ENCODE data around the gene ABCB9.
"Not testable (repeated sequence)": the region's sequence is repeated elsewhere in the genome, so short reads cannot be mapped to it uniquely, and the experiment has no call there.

The ABCB9 gene

DNA sequence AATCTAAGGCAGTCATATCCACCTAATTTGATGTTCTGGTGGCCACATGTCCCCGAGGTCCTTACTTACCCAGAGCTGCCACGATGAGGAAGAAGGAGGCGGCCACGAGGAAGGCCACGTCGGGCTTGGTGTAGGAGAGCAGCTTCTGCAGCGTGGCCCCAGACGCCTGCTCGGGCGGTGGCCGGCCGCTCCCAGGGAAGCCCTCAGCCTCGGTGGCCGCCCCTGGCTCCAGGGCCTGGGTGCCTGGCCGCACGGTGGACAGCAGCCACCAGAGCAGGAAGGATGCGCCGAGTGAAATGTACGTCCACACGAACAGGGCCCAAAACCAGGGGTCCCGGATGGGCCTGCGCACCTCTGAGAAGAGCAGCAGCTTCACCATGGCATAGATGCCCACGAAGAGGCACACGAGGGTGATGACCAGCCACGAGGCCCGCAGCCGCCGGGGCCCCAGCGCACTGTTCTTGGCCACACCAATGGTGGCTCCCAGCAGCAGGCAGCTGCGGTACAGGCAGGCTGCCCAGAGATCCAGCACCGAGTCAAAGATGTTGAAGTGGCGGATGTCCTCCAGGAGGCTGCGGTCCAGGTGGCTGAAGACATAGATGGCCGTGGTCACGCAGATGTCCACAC is 6.6 kb downstream of the ABCB9 start:
- DNase-seq = no peak

DNA sequence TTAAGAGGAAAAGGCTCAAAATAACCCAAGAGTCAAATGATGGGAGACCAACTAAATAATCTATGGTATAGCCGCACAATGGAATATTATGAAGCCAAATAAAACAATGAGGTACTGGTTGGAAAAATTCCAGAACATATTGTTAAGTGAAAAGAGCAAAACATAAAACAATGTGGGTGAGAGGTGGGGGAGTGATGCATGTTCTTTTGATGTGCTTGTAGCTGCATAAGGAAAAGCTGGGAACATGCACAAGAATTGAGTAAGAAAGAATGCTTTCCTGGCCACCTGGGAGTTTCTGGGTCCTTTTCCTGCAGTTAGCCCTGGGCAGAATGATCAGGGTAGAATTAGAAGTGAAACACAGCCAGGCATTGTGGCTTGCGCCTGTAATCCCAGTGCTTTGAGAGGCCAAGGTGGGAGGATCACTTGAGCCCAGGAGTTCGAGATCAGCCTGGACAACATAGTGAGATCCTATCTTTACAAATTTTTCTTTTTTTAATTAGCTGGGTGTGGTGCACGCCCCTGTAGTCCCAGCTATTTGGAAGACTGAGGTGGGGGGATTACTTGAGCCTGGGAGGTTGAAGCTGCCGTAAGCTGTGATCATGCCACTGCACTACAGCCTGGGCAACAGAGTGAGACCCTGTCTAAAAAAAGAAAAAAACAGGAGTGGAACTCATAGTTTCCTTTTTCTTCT is 7.9 kb downstream of the ABCB9 start:
- DNase-seq = no peak

DNA sequence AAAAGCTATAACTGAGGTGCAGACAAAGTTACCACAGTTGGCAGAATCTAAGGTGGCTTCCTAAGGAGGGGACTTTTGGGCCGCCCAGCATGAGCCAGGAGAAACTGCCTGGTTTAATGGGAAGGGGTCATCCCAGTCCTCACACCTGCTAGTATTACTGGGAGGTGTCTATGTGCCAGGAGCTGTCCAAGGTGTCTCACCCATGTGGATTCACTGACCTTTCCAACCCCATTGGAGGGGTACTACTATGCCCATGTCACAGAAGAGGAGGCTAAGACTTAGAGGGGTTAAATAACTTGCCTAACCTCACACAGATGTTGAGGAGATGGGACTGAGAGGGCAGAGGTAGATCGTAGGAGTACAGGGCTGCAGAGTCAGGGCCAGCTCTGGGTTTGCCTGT is 10.2 kb downstream of the ABCB9 start:
- no peak for DNase-seq

DNA sequence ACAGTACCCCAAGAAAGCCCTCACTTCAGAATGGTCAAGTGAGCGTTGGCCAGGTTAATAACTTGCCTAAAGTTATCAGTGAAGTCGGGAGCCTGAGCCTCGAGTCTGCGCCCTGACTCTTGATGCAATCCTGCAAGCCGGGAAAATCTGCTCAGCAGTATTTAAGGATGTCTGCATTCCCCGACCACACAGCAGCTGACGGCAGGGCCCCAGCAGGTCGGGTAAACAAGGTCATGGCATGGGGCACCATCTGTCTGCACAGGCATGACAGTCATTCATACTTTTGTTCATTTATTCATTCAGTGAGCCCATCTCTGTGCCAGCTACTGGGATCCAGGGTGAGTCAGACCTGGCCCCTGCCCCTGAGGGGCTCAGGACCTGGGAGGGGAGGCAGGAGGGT is 11.1 kb downstream of the ABCB9 start:
- no peak for DNase-seq

DNA sequence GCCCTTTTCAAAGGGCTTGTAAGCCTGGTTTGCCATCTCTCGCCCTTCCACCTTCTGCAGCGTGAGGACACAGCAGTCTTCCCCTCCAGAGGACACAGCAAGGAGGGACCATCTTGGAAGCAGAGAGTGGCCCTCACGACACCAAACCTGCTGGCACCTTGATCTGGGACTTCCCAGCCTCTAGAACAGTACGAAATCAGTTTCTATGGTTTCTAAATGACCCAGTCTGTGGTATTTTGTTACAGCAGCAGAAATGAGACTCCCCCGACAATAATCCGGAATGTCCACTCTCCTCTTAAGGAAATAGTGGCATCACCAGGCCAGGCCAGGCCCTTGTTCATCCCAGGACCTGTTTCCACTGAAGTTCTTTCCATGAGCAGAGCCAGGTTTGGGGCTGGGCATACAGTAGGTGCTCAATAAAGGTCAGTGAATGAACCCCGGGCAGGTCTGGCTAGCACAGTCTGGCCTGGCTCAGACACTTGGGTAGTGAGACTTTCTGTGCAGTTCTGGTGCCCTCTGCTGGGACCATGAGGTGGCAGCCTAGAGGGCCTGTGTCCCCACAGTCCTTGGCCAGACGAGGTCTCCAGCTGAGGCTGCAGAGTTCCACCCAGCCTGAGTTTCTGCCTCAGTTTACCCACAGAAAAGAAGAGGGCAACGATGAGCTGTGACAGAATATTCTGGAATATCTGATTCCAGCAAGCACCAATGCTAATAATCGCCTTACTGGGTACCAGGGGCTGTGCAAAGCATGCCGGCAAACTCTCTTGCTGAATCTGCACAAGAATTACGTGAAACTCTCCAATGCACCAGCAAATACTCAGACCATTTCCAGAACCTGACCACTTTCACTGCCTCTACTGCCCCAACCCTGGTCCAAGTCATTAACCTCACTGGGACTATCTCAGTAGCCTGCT is 14.0 kb downstream of the ABCB9 start:
- DNase-seq = peak; percentile 24 to 63 (median 50)

DNA sequence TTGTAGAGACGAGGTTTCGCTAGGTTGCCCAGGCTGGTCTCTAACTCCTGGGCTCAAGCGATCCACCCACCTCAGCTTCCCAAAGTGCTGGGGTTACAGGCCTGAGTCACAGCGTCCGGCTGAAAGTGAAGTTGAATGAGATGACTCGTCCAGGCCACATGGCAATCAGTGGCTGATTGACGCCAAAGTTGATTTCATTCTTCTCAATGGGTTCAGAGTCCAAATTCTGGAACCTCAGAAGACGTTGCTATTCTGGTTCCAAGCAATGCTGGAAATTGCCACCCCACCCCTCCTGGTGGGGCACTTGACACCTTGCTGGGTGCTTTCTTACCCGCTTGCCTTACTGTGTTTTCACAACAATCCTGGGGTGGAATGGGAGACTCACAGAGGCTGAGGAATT is 14.9 kb downstream of the ABCB9 start:
- no peak for DNase-seq

DNA sequence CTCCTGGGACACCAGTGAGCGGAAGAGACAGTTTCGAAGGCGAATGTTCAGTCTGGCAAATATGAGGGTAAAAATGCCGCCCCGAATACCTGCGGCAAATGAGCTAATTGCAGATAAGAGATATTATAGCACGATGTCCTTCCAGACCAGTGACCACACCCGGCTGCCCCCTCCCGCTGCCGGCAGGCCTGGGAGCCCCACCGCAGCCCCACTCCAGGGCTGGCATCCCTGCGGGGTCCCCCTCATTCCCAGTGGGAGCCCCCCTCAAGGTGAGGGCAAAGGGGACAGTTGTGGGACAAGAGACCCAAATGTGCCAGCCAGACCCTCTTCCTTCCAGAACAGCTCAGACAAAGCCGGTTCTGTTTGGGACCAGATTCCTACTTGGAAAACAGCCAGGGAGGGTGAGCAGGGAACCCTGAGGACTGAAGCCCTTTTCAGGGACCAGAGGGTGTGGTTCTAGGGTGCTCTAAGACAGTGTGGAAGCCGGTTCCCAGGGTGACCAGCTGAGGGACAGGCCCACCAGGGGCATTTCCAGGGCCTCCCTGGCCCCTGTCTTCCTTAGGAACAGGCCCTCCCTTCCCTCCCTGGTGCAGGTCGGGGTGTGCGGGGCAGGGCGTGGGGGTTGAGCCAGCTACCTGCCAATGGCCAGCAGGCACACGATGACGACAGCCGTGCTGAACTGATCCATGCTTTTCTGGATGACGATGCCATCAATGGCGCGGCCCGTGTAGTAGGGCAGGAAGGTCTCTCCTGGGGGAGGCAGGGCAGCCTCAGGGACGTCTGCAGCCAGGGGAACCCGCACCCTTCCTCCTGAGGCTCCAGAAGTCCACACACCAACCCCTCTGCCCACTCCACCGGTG is 16.2 kb downstream of the ABCB9 start:
- DNase-seq = no peak

DNA sequence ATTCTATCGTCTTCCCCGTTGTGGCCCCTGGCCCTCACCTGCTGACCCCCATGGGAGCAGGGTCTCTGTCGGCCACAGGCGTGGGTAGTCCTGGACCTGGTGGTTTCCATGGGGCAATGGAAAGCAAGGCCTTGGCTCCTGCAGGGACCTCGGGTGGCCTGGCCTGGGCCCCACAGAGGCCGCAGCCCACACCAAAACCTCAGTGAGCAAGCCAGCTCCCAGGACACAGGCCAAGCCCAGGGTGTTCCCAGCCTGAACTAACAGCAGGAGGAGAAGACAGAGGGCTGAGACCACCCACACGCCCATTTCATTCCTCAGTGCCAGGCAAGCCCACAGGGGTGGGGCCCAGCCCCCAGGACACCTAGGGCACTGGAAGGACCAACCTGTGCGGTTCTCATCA is 16.9 kb downstream of the ABCB9 start:
- no peak for DNase-seq

DNA sequence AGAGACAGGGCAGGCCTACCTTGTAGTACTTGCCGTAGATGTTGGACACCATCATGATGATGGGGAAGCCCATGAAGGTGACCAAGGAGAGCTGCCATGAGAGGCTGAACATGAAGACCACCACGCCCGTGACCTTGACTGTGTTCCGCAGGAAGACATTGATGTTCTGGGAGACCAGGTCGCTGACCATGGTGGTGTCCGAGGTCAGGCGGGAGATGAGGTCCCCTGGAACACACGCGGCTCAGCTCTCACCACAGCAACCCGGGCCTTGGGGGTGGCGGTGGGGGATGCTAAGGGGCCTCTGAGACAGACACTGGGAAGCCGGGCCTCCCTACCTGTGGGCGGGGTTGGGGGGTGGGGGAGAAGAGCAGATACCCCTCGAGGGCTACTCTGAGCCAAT is 17.7 kb downstream of the ABCB9 start:
- no peak for DNase-seq

DNA sequence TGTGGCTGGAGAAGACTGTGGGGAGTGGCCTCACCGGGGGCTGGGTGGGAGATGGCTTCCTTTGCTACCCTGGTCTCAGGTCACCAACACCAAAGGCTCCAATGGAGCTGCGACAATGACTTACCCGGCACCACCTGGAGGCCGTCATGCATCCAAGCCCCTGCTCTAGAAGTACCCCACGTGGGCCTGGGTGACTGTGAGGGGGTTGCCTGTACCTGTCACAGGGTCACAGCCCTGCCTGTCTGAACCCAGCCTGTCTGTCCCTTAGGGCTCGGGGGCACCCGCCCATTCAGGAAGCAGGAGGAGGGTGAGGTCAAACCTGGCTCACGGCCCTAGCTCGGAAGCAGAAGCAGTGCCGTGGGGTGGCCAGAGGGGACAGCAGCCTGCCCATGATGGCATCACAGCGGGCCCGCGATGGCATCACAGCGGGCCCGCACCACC is 18.9 kb downstream of the ABCB9 start:
- DNase-seq = no peak

DNA sequence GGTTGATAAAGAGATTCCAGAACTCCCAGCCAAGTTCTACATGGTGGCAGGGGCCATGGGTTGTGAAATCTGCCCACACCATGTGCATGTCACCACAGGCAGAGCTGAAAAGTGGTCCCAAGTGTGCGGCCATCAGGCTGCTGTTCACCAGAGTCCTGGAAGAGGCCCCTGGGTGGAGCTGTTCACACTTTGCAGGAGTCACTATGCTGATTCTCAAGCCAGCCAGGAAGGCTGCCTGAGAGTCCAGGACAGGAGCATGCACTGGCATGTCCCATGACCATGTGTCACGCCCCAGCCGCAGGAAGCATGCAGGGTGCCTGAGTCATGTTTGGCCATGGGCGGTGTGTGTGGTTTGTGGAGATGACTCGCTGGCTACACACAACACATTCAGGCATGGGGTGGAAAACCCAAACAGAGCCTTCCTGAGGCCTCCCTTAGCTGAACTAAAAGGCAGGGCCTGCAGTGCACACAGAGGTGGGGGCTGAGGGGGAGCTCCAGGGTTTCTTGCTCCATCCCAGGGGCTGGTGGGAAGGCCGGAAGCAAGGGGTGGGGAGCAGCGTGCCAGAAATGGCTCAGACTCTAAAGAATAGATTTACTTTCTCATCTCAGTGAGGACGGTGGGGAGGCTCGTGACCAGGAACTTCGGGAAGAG is 19.4 kb downstream of the ABCB9 start:
- peak; percentile 20 to 50 (median 30) for DNase-seq

DNA sequence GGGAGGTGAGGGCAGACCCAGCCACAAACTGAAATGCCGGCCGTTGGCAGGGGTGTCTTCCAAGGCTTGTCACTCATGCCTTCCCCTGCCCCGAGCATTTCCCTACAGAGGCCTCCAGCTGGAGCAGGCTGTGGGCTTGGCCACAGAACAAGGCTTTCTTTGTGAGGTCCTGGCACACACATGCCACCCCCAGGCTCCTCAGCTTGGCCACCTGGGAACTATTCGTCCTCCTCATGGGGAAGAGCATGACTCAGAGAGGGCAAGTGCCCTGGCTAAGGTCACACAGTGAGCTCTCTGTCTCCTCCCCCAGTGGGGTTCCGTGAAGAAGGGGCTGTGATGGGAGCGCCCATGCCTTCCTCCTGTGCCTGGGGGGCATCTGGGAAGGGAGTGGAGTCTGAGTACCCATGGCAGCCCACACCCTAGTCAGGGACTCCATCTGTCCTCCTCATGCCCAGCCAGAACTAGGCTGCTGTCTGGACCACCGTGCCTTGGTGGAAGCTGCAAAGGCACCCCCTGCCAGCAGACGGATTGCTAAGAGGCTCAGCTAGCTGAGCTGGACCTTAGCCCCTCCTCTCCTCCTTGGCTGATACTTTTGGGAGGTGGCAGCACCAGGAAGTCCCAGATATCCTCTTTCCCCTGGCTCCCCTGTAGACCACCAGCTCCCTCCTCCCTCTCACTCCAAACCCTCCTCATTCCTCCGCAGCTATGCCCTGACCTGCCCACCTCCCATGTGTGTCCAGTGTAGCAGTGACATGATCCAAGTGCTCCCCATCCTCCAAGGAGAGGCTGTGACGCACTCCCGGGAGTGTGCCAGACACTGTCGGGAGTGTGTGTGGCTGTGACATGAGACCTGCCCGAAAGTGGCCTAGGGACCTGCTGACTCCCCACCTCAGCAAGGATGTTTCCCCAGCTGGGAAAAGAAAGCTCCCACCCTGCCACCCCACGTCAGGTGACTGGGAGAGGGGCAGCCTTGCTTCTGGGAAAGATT is 21.4 kb downstream of the ABCB9 start:
- no peak for DNase-seq

DNA sequence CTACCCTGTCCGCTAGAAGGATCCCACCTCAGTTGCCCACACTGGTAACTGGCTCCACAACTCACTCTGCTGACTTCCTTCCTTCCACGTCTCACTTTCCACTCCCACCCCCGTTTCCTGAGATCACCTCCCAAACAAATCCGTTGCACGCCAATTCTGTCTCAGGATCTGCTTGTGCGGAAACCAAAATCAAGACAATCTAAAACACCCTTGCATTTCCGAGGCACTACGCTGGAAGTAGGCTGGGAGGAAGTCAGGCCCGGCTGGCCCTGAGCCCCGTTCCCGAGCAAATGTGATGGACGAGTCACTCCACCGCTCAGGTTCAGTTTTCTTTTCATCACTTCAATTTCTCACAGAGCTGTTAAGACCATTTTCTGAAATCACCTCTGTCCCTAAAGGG is 23.1 kb downstream of the ABCB9 start:
- no peak for DNase-seq

DNA sequence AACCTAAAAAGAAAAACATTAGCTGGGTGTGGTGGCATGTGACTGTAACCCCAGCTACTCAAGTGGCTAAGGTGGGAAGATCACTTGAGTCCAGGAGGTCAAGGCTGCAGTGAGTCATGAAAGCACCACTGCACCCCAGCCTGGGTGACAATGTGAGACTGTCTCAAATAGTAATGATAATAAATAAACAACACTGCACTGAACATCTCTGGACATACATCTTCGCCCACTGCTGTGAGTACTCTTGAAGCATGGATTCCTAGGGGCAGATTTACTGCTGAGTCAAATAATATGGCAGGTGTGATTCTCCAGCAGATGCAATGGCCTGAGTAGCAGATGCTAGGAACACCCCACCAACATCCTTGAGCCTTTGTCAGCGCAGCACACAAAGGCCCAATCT is 23.6 kb downstream of the ABCB9 start:
- DNase-seq = no peak

DNA sequence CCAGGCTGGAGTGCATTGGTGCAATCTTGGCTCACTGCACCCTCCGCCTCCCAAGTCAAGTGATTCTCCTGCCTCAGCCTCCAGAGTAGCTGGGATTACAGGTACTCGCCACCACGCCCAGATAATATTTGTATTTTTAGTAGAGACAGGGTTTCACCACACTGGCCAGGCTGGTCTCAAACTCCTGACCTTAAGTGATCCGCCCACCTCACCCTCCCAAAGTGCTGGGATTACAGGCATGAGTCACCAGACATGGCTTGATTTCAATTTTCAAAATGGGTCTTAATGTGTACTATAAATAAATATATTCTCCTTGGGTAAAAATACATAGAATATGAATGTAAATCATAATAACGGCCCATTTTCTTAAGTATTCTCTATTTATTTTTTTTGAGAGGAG is 24.9 kb downstream of the ABCB9 start:
- not testable (repeated sequence) for DNase-seq

DNA sequence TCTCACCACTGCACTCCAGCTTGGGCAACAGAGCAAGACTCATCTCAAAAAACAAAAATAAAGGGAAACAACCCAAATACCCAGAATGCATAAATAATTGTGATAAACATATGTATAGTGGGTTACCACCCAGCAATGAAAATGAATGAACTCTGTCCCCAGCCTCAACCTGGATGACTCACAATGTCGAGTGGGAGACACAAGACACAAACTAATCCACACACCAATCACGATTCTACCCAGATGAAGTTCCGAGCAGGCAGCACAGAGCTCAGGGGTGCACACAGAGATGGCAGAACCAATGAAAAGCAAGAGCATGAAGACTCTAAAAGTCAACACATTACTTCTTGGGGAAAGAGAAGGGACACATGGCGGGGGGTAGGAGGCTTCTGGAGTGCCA is 27.1 kb downstream of the ABCB9 start:
- DNase-seq = no peak

DNA sequence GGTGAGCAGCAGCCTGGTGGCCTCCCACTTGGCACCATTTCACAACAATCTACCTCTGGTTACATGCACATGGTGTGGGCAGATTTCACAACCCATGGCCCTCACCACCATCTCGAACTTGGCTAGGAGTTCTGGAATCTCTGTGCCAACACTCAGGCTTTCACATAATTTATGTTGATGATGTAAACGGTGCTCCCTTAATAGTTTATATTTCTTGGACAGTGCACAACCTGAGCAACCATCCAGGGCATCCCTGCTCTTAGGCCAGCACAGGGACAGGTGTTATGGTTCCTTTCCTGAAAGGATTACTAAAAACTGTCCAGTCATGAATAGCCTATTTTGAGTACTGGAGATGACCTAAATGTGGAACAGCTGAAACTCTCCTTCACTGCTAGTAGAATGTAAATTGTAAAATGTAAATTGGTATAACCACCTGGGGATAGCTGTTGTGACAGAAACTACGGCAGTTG is 28.6 kb downstream of the ABCB9 start:
- DNase-seq = no peak

DNA sequence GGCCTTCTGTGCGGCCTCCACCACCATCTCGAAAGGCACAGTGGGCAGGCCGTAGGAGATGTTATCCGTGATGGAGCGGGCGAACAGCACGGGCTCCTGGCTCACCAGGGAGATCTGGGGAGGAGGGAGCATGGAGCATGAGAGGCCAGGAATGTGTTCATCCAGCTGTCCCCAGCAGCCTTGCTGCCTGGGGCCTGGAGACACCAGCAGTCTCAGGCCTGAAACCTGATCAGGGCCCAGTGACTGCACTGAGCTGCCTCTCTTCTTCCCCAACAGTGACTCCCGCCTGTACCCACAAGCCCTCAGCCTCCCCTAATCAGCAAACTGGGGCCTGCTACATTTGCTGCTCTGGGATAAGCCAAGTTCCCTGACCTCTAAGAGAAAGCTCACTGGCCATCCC is 30.9 kb downstream of the ABCB9 start:
- DNase-seq = no peak

DNA sequence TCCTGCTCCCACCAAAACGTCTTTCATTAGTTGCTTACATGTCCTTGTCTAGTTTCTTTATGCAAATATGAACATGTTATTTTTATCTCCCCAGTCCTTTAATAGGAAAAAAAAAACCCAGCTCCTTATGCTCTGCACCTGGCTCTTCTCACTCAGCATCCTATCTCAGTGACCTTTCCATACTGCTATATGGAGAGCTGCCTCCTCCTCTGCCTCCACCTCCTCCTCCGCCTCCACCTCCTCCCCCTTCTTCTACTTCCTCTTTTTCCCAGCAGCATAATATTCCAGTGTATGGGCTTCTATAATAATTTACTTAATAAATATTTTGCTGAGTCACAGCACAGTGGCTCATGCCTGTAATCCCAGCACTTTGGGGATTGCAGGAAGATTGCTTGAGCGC is 31.5 kb downstream of the ABCB9 start:
- no peak for DNase-seq

DNA sequence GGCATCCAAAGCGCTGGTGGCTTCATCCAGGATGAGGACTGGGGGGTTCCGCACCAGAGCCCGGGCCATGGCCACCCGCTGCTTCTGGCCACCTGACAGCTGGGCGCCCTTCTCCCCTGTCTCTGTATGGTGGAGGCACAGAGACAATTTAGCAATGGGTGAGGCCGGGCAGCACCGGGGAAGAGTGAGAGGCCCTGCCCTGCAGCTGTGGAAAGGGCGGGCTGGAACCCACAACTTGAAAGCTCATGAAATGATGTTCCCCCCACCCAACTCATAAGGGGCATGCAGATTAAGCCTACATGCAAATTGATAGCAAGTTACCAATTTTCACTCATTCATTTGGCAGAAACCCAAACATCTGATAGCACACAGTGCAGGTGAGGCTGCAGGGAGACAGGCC is 34.1 kb downstream of the ABCB9 start:
- no peak for DNase-seq

DNA sequence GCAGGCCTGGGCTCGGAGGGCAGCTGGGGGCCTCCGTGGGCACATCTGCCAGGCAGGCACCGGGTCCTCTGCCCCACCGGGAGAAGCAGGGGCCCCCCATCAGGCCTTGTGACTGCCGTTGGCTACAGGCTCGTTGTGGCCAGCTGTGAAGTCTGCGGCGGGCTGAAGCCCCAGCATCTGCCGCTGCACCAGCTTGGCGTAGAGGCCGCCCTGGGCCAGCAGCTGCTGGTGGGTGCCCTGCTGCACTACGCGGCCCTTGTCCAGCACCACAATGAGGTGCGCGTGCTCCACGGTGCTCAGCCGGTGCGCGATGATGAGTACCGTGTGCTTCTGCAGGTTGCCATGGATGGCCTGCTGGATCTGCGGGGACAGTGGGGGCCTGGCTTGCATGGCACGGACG is 36.5 kb downstream of the ABCB9 start:
- no peak for DNase-seq
